Skeletal muscle tissue (tissue), 4 donors: ENCODE results near the gene PROM1. TPM values are rescaled to one million over a fixed set of nuclear protein-coding genes. Genes with fewer than 3 reads are reported as not detected.

Experiments used
- H3K27ac ChIP-seq: one replicate; pipeline ENCODE4 v1.7.0; 2013; ENCODE audit warnings: mild to moderate bottlenecking, low read depth, low read length, inconsistent platforms
- H3K27me3 ChIP-seq, 3 donors: one replicate each; pipeline ENCODE4 v1.7.0; 2013; ENCODE audit warnings: low read length in 3 of 3; ENCODE audit not compliant: control insufficient read depth in 3 of 3, insufficient read depth in 3 of 3
- H3K36me3 ChIP-seq, 3 donors: one replicate each; pipeline ENCODE4 v1.7.0; 2013; ENCODE audit warnings: low read length in 3 of 3; ENCODE audit not compliant: control insufficient read depth in 3 of 3, insufficient read depth in 3 of 3
- H3K4me1 ChIP-seq, 3 donors: one replicate each; pipeline ENCODE4 v1.7.0; 2013; ENCODE audit warnings: low read length in 3 of 3, mild to moderate bottlenecking in 3 of 3; ENCODE audit not compliant: control insufficient read depth in 3 of 3, insufficient read depth in 3 of 3
- H3K4me3 ChIP-seq, 3 donors: one replicate each; pipeline ENCODE4 v1.7.0; 2013; ENCODE audit warnings: low read length in 3 of 3
- H3K9ac ChIP-seq, 3 donors: one replicate each; pipeline ENCODE4 v1.7.0; 2013; ENCODE audit warnings: low read length in 3 of 3, mild to moderate bottlenecking in 3 of 3, moderate library complexity in 2 of 3, low read depth in 1 of 3
- H3K9me3 ChIP-seq, 3 donors: one replicate each; pipeline ENCODE4 v1.7.0; 2013; ENCODE audit warnings: low read length in 3 of 3; ENCODE audit not compliant: control insufficient read depth in 3 of 3
- total RNA-seq: library from RNA; depleted of rRNA; stranded (reverse); fragments of >200 nt; gene quantifications from one replicate; pipeline ENCODE4 v1.2.3, GENCODE V29; 2014
- donor health status: Osteomylitis.

PROM1 gene
- total RNA-seq, 1 donor from 2014 or later: 40.2 TPM

- no peaks in the 10 kb centered on the region for H3K4me1 ChIP-seq
Measured at GRCh38 chr4:15944895-15945294, 138.9 kb downstream of the PROM1 start.

DNA sequence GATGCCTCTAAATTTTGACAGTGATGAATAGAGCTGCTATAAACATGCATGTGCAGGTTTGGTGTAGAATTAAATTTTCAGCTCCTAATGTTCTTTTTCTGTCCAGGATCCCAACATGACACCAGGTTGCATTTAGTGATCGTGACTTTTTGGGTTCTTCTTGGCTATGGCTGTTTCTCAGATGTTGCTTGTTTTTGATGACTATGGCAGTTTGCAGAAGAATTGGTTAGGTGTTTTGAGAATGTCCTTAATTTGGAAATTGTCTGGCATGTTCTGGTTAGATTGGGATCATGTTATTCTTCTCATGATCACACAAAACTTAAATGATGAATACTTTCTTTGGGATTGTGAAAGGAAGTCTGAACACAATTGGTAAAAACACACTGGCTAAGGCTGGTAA is 141.5 kb downstream of the PROM1 start:
- Histone ChIP-seq H3K9ac (no peak overlapping the region), H3K27me3 (peaks cover 0 to 8% (median 3%) of the 10 kb centered on the region in 3 donors), H3K4me1 (no peaks in the 10 kb centered on the region), H3K27ac (no peak overlapping the region), H3K36me3 (no peaks in the 10 kb centered on the region), H3K4me3 (no peak overlapping the region), H3K9me3 (no peaks in the 10 kb centered on the region)

More at GRCh38 chr4:15944895-15945294, 138.9 kb downstream of the PROM1 start:
- Histone ChIP-seq H3K9me3 (no peaks in the 10 kb centered on the region), H3K27me3 (no peaks in the 10 kb centered on the region), H3K9ac (no peak overlapping the region), H3K4me3 (no peak overlapping the region), H3K36me3 (no peaks in the 10 kb centered on the region), H3K27ac (no peak overlapping the region)

DNA sequence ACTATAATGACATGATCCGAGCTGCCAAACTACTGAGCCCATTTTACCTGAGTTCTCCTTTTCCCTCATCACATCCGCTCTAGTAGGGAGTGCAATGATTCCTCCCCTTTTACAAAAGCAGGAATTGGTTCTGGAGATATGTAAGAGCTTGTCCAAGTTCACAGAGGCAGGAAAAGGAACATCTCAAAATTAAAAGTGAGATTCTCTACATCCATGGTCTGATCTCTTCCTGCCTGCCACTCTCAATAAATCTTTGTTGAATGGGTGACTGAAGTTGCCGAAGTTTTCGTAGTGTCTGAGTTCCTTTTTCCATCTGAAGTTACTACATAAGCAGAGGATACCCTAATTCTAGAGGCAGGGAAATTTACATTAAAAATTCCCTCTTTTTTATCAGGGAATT is 145.2 kb downstream of the PROM1 start, which contains the start of gene FGFBP1:
TSS of gene FGFBP1 (minus strand) at position 101 of the 400 bp plus-strand sequence. CDS start 2,108 bp downstream, outside the sequence.
- H3K9me3 ChIP-seq: no peaks in the 10 kb centered on the region
- no peak within 1 kb of the TSS for H3K9ac ChIP-seq
- H3K27ac ChIP-seq: no peak within 1 kb of the TSS
- H3K27me3 ChIP-seq: peaks cover 3 to 13% (median 8%) of the 10 kb centered on the region in 3 donors
- no peak within 1 kb of the TSS for H3K4me3 ChIP-seq
- H3K36me3 ChIP-seq: no peaks in the 10 kb centered on the region
- no peaks in the 10 kb centered on the region for H3K4me1 ChIP-seq

DNA sequence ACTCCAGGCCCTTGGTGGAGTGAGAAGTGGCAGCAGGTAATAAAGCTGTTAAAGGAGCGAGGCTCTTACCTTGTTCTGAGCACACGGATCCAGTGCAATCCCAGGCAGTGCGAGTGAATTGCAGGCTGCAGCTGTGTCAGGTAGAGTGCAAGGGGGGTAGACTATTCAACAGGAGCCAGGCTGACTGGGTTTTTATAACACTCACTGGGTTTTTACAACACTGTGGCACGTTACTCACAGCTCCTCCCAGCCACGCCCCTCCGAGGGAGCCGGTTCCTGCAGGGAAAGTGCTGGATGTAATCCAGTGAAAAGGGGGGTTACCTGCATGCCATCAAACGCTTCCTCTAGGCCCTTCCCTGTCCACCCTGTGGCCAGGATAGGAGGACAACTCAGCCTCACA is 145.6 kb downstream of the PROM1 start:
- Histone ChIP-seq H3K27ac (no peak overlapping the region), H3K4me1 (no peaks in the 10 kb centered on the region), H3K9me3 (no peaks in the 10 kb centered on the region), H3K27me3 (peaks cover 3 to 13% (median 8%) of the 10 kb centered on the region in 3 donors), H3K36me3 (no peaks in the 10 kb centered on the region), H3K9ac (no peak overlapping the region), H3K4me3 (no peak overlapping the region)

DNA sequence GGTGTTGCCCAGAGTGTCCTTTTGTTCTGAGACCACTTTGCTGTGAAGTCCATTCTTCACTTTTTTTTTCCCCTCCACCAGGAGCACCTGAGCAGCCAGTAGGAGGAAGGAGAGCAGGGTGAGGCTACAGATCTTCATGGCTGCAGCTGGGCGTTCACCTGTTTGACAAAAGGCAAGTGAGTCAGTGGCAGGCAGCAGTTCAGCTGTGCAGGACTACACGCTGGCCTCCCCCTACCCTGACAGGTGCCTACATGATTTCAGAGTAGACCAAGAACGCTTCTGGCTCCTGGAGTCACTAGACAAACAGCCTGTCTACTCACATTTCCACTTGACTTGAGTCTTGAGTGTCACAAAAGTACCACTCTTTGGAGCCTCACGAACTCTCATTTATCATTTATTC is 147.3 kb downstream of the PROM1 start:
- Histone ChIP-seq H3K27ac (no peak overlapping the region), H3K27me3 (peaks cover 3 to 13% (median 8%) of the 10 kb centered on the region in 3 donors), H3K9me3 (no peaks in the 10 kb centered on the region)

DNA sequence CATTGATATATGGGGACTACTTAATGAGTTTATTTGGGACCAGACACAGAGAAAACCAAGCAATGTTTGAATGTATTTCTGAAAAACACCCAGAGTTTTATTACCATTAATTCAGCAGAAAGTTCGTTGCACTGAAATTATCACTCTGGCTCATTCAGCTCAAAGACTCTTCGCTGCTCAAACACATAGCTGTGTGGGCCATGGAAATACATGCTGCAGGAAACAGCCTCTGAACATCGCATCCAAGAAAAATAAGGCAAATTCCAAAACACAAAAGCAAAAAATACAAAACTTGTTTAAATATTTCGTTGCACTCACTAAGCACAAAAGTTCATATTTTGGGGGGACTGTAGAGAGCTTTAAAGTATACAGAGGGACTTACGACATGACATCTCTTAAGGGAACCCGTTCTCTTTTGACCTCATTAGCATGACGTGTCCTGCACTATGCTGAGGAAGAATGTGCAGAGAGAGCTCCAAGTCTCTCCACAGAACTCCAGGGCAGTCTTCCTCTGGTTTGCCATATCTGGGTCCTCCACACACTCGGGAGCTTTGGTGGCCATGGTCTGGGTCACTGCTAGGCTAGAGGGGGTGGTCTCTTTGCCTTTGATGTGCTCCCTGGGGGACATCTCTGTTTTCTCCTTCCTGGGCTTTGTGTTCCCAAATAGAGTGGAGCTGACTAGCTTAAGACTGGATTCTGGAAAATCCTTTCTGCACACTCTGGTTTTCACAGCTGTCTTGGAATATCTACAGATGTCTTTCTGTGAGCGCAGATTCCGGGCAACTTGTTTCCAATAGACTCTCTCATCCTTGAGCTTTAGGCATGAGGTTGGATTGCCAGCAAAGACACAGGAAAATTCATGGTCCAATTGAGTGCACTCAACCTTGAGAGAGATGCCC is 148.1 kb downstream of the PROM1 start:
- Histone ChIP-seq H3K27me3 (peaks cover 3 to 13% (median 8%) of the 10 kb centered on the region in 3 donors), H3K4me3 (no peak overlapping the region), H3K9me3 (no peaks in the 10 kb centered on the region), H3K9ac (no peak overlapping the region), H3K36me3 (no peaks in the 10 kb centered on the region), H3K27ac (no peak overlapping the region), H3K4me1 (no peaks in the 10 kb centered on the region)

More for the DNA sequence above, 147.3 kb downstream of the PROM1 start:
- Histone ChIP-seq H3K4me1 (no peaks in the 10 kb centered on the region), H3K9ac (no peak overlapping the region), H3K36me3 (no peaks in the 10 kb centered on the region), H3K4me3 (no peak overlapping the region)

- Histone ChIP-seq H3K4me3 (no peak overlapping the region), H3K27ac (no peak overlapping the region), H3K4me1 (no peaks in the 10 kb centered on the region), H3K9me3 (no peaks in the 10 kb centered on the region), H3K9ac (no peak overlapping the region), H3K36me3 (no peaks in the 10 kb centered on the region), H3K27me3 (peaks cover 3 to 20% (median 14%) of the 10 kb centered on the region in 3 donors)
Measured at GRCh38 chr4:15934259-15934658, 149.6 kb downstream of the PROM1 start.

DNA sequence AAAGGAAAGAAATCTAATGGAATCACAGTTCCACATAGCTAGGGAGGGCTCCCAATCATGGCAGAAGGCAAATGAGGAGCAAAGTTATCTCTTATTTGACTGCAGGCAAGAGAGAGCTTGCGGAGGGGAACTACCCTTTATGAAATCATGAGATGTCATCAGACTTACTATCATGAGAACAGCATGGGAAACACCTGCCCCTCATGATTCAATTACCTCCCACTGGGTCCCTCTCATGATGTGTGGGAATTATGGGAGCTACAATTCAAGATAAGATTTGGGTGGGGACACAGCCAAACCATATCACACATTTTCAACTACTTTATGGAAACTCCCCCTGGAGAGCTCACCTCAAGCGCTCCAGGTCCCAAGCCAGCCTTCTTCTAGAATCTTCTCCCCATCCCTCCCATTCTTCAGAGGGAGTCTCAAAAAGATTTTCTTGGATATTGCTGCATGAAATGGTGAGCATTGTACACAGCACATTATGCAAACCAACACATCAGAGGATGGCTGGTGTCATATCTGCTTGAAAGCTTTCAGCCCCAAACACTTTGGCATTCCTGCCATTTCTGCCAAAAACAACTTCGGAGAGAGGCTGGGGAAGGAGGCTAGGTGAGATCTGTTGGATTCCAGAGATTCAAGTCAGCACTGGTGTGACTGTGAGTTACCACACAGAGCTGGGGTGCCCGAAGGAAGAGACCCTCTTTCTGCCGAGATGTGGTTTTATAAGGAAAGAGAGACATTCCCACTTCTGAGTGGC is 152.2 kb downstream of the PROM1 start:
- H3K9me3 ChIP-seq: no peaks in the 10 kb centered on the region
- H3K9ac ChIP-seq: no peak overlapping the region
- no peaks in the 10 kb centered on the region for H3K4me1 ChIP-seq
- H3K27ac ChIP-seq: no peak overlapping the region
- no peaks in the 10 kb centered on the region for H3K36me3 ChIP-seq
- no peak overlapping the region for H3K4me3 ChIP-seq
- peaks cover 1 to 12% (median 11%) of the 10 kb centered on the region in 3 donors for H3K27me3 ChIP-seq

GRCh38 chr4:15930314-15930713 is 153.5 kb downstream of the PROM1 start:
- H3K4me3 ChIP-seq: no peak overlapping the region
- H3K27me3 ChIP-seq: peaks cover 0 to 9% (median 6%) of the 10 kb centered on the region in 3 donors
- H3K36me3 ChIP-seq: no peaks in the 10 kb centered on the region
- H3K9me3 ChIP-seq: no peaks in the 10 kb centered on the region
- no peak overlapping the region for H3K27ac ChIP-seq
- no peaks in the 10 kb centered on the region for H3K4me1 ChIP-seq
- no peak overlapping the region for H3K9ac ChIP-seq

- Histone ChIP-seq H3K4me1 (no peaks in the 10 kb centered on the region), H3K4me3 (no peak overlapping the region), H3K27me3 (peaks cover 0 to 9% (median 6%) of the 10 kb centered on the region in 3 donors), H3K9ac (no peak overlapping the region), H3K27ac (no peak overlapping the region), H3K36me3 (no peaks in the 10 kb centered on the region), H3K9me3 (no peaks in the 10 kb centered on the region)
Measured at GRCh38 chr4:15929540-15929939, 154.3 kb downstream of the PROM1 start.
